Nephron (organoid): ENCODE results near the gene OAF.
A peak's percentile ranks its signal among the peaks of the same experiment; 100 is the strongest.

Experiments used
- H3K27ac Mint-ChIP-seq, 3 experiments: 2 replicates each; pipeline ENCODE4 v1.8.0; 2020; ENCODE audit warnings: mixed read lengths in 3 of 3, mild to moderate bottlenecking in 2 of 3, moderate library complexity in 1 of 3
- H3K27me3 Mint-ChIP-seq: 2 replicates; pipeline ENCODE4 v1.8.0; 2021; ENCODE audit warnings: low read depth, mild to moderate bottlenecking, moderate library complexity, mixed read lengths
- H3K36me3 Mint-ChIP-seq: 2 replicates; pipeline ENCODE4 v1.8.0; 2020; ENCODE audit warnings: low read depth, mixed read lengths
- H3K4me1 Mint-ChIP-seq: 2 replicates; pipeline ENCODE4 v1.8.0; 2020; ENCODE audit warnings: mixed read lengths
- H3K4me3 Mint-ChIP-seq, 3 experiments: 2 replicates each; pipeline ENCODE4 v1.8.0; 2020; ENCODE audit warnings: mild to moderate bottlenecking in 3 of 3, mixed read lengths in 3 of 3, moderate library complexity in 2 of 3
- H3K9me3 Mint-ChIP-seq: 2 replicates; pipeline ENCODE4 v1.8.0; 2020; ENCODE audit warnings: mixed read lengths
- CTCF ChIP-seq, 3 experiments: fragments of 200-600 bp; sonication (generic); IDR thresholded peaks; one replicate each; pipeline ENCODE4 v1.5.0; 2021; ENCODE audit warnings: antibody characterized with exemption in 3 of 3; ENCODE audit not compliant: unreplicated experiment in 3 of 3

The OAF gene

GRCh38 chr11:120169981-120170698 is 40.7 kb upstream of the OAF start:
- H3K36me3 Mint-ChIP-seq: no peaks in the 10 kb centered on the region
- TF ChIP-seq CTCF (IDR thresholded peaks at IDR 0.05; ENCODE audit: unreplicated experiment in 3 of 3): no peak
- H3K9me3 Mint-ChIP-seq: peaks cover 16% of the 10 kb centered on the region
- peaks cover 64% of the 10 kb centered on the region for H3K27me3 Mint-ChIP-seq
- peaks cover 26% of the 10 kb centered on the region for H3K4me1 Mint-ChIP-seq
- peak overlapping the region in 2 of 3 experiments; percentile 20 to 38 for H3K4me3 Mint-ChIP-seq
- no peak overlapping the region for H3K27ac Mint-ChIP-seq

GRCh38 chr11:120170741-120171261 is 40.0 kb upstream of the OAF start:
- TF ChIP-seq CTCF (IDR thresholded peaks at IDR 0.05; ENCODE audit: unreplicated experiment in 3 of 3): no peak
- peaks cover 9% of the 10 kb centered on the region for H3K9me3 Mint-ChIP-seq
- H3K27ac Mint-ChIP-seq: no peak overlapping the region
- H3K4me3 Mint-ChIP-seq: peak overlapping the region in 2 of 3 experiments; percentile 16 to 20
- peaks cover 65% of the 10 kb centered on the region for H3K27me3 Mint-ChIP-seq
- H3K36me3 Mint-ChIP-seq: no peaks in the 10 kb centered on the region
- H3K4me1 Mint-ChIP-seq: peaks cover 28% of the 10 kb centered on the region

- H3K36me3 Mint-ChIP-seq: no peaks in the 10 kb centered on the region
- peak overlapping the region; percentile 71 to 82 (median 80) for H3K27ac Mint-ChIP-seq
- TF ChIP-seq CTCF (IDR thresholded peaks at IDR 0.05; ENCODE audit: unreplicated experiment in 3 of 3): peak; percentile 84 to 90 (median 87)
- peaks cover 59% of the 10 kb centered on the region for H3K27me3 Mint-ChIP-seq
- H3K4me3 Mint-ChIP-seq: peak overlapping the region in 2 of 3 experiments; percentile 15 to 32
- H3K9me3 Mint-ChIP-seq: no peaks in the 10 kb centered on the region
- H3K4me1 Mint-ChIP-seq: peaks cover 31% of the 10 kb centered on the region
These were observed 38.5 kb upstream of the OAF start for GRCh38 chr11:120172054-120172911.

- Mint-ChIP-seq H3K27ac (peak overlapping the region; percentile 71 to 82 (median 80)), H3K4me3 (peak overlapping the region in 2 of 3 experiments; percentile 8 to 24), H3K27me3 (peaks cover 50% of the 10 kb centered on the region), H3K4me1 (peaks cover 31% of the 10 kb centered on the region), H3K36me3 (no peaks in the 10 kb centered on the region), H3K9me3 (no peaks in the 10 kb centered on the region)
- TF ChIP-seq CTCF (IDR thresholded peaks at IDR 0.05; ENCODE audit: unreplicated experiment in 3 of 3): no peak
These were observed 37.7 kb upstream of the OAF start for GRCh38 chr11:120173019-120173705.

- Mint-ChIP-seq H3K36me3 (no peaks in the 10 kb centered on the region), H3K4me1 (peaks cover 37% of the 10 kb centered on the region), H3K9me3 (no peaks in the 10 kb centered on the region), H3K4me3 (peak overlapping the region in 1 of 3 experiments; percentile 15), H3K27ac (peak overlapping the region; percentile 71 to 82 (median 80)), H3K27me3 (peaks cover 45% of the 10 kb centered on the region)
- TF ChIP-seq CTCF (IDR thresholded peaks at IDR 0.05; ENCODE audit: unreplicated experiment in 3 of 3): no peak
These were observed 37.0 kb upstream of the OAF start for GRCh38 chr11:120173807-120174206.
